HS-27A (cell line): ENCODE data around the gene TPP2.

Experiments used
- DNase-seq: peaks from one replicate; pipeline ENCODE4 v3.0.0-alpha.2; 2012; ENCODE audit warnings: low read depth, missing footprints

TPP2 gene

GRCh38 chr13:102657630-102658029, 60.8 kb downstream of the TPP2 start:
- no peak for DNase-seq

GRCh38 chr13:102658660-102659059, 61.9 kb downstream of the TPP2 start:
- no peak for DNase-seq

GRCh38 chr13:102659168-102659713, 62.5 kb downstream of the TPP2 start:
- DNase-seq = no peak

- no peak for DNase-seq
Observed at GRCh38 chr13:102667023-102667422, 70.2 kb downstream of the TPP2 start.

- no peak for DNase-seq
Observed at GRCh38 chr13:102667911-102668310, 71.1 kb downstream of the TPP2 start.

- no peak for DNase-seq
Observed at GRCh38 chr13:102670130-102670529, 73.3 kb downstream of the TPP2 start.

- DNase-seq = no peak
Observed at GRCh38 chr13:102675115-102675514, 78.3 kb downstream of the TPP2 start.

- no peak for DNase-seq
Observed at GRCh38 chr13:102677122-102677521, 80.3 kb downstream of the TPP2 start.

GRCh38 chr13:102678339-102679107, 81.7 kb downstream of the TPP2 start:
- no peak for DNase-seq

GRCh38 chr13:102679449-102680132, 82.8 kb downstream of the TPP2 start:
- DNase-seq = no peak

- no peak for DNase-seq
Observed at GRCh38 chr13:102680133-102680717, 83.4 kb downstream of the TPP2 start.

GRCh38 chr13:102680842-102681740, 84.3 kb downstream of the TPP2 start:
- DNase-seq = no peak

GRCh38 chr13:102682211-102682610, 85.4 kb downstream of the TPP2 start:
- DNase-seq = no peak

- DNase-seq = no peak
Observed at GRCh38 chr13:102682727-102683126, 85.9 kb downstream of the TPP2 start.

GRCh38 chr13:102683637-102684036, 86.9 kb downstream of the TPP2 start:
- DNase-seq = no peak

GRCh38 chr13:102686024-102686423, 89.2 kb downstream of the TPP2 start:
- DNase-seq = no peak

GRCh38 chr13:102687520-102687919, 90.7 kb downstream of the TPP2 start:
- no peak for DNase-seq

- DNase-seq = no peak
Observed at GRCh38 chr13:102688306-102688973, 91.7 kb downstream of the TPP2 start.

GRCh38 chr13:102690883-102691282, 94.1 kb downstream of the TPP2 start:
- no peak for DNase-seq

GRCh38 chr13:102692491-102692826, 95.7 kb downstream of the TPP2 start:
- no peak for DNase-seq

- no peak for DNase-seq
Observed at GRCh38 chr13:102693250-102693649, 96.5 kb downstream of the TPP2 start.
